Stimulated activated CD8-positive, alpha-beta memory T cell treated with anti-CD3 and anti-CD28 coated beads, Interleukin-12 subunit alpha, Interleukin-12 subunit beta, amount 100 ng/mL, for 1 hour (primary cell): Measurements from ENCODE around the gene MAP3K6.
"Not testable (repeated sequence)": the region's sequence is repeated elsewhere in the genome, so short reads cannot be mapped to it uniquely, and the experiment has no call there.

Experiments used
- DNase-seq: peaks from one replicate; pipeline ENCODE4 v3.0.0-alpha.2; 2020; ENCODE audit warnings: low read depth

Gene MAP3K6

DNA sequence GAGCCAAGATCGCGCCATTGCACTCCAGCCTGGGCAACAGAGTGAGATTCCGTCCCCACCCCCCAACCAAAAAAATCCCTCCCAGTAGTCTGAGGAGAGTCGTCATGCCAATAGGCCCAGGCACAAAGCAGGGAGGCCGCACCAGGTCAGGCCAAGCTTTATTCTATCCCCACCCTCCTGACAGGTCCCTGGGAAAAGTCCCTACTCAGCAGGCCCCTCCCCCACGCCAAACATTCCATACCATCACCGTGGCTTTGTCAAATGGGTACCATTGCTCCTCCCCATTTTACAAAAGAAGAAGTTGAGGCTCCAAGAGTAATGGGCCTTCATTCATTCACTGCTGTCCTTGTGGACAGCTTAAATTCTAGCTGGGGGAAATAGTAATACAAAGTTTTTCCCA, 31.0 kb upstream of the MAP3K6 start:
- DNase-seq = no peak

- DNase-seq = no peak
Observed at GRCh38 chr1:27397110-27397509, 30.3 kb upstream of the MAP3K6 start.

- DNase-seq = peak; percentile 66
Observed at GRCh38 chr1:27395441-27396195, 28.9 kb upstream of the MAP3K6 start.

- no peak for DNase-seq
Observed at GRCh38 chr1:27394925-27395324, 28.2 kb upstream of the MAP3K6 start.

DNA sequence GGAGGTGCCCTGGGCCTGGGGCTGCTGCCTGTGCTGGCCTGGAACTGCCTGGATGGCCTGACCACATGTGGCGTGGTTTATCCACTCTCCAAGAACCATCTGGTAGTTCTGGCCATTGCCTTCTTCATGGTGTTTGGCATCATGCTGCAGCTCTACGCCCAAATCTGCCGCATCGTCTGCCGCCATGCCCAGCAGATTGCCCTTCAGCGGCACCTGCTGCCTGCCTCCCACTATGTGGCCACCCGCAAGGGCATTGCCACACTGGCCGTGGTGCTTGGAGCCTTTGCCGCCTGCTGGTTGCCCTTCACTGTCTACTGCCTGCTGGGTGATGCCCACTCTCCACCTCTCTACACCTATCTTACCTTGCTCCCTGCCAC, 27.5 kb upstream of the MAP3K6 start:
- DNase-seq = no peak

DNA sequence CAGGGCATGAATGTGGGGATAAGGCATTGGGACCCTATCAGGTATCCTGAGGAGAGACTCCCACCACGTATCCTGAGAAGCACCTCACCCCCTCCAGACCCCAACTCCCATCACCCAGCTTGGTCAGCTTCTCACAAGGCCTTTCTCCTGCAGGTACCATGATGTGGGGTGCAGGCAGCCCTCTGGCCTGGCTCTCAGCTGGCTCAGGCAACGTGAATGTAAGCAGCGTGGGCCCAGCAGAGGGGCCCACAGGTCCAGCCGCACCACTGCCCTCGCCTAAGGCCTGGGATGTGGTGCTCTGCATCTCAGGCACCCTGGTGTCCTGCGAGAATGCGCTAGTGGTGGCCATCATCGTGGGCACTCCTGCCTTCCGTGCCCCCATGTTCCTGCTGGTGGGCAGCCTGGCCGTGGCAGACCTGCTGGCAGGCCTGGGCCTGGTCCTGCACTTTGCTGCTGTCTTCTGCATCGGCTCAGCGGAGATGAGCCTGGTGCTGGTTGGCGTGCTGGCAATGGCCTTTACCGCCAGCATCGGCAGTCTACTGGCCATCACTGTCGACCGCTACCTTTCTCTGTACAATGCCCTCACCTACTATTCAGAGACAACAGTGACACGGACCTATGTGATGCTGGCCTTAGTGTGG, 27.0 kb upstream of the MAP3K6 start:
- DNase-seq = no peak

DNA sequence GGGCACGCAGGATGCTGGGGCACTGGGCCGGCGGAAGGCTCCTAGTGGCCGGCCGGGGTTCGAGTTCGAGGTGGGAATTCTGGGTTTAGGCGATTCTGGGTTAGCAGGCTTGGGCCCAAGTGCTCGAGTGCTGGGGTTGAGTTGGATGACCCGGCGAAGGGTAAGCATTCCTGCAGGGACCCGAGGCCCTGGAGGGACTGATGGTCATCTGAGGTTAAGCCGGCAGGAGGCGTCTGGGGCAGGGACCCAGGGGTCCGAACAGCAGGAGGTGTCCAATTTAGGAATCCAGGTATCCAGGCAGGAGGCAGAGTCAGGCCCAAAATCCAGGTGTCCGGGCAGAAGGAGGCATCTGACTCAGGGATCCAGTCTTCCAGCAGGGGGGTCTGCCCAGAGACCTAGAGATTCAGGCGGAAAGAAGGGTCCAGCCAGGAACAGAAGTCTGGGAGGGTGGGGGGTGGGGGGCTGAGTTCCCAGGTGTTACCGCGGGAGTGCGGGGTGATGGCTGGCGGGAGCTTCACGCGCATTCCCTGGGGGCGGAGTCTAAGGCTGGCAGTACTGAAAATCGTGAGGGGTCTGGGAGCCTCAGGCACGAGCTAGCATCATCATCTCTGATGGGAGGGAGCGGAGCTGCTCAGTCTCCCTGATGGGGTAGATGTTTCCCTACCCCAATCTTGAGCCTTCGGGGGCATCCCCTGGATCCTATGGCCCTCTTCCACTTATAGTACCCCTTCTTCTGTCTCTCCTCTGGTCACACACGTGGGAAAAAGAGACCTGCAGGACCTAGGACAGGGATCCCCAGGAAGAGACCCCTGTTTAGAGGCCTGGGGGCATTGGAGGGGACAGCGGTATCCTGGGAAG, 26.2 kb upstream of the MAP3K6 start:
- no peak for DNase-seq

DNA sequence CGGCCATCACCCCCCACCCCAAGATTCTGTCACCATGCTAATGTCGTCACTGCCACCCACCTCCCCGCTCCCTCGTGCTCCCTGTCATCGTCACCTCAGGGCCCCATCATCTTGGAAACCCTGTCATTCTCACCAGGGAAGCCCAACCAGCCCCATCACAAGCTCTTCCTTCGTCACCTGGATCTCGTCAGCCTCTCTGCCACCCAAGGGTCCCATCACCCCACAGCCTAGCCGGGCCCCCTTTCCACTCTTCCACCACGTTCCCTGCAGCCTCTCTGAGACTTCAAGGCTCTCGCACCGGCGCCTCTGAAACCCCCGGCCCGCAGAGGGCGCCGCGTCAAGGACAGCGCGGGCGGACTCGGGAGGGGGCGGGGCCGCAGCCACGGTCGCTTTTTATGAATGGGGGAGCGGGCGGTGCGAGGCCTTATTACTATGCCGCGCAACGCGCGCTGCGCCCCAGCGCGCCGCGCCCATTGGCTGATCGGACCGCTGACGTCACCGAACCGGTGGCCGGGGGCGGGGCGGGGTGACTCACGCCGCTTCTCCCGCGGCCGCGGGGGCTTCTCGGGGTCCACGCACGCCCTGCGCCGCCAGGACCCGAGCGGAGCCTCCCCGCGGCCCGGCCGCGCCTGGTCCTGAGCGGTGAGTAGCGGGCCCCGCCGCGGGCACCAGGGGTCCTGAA, 25.5 kb upstream of the MAP3K6 start, which contains the start of gene GPR3:
Gene GPR3 (plus strand): TSS at position 527 of the 682 bp plus-strand sequence. CDS start 1,177 bp downstream, outside the sequence.
- peak; percentile 85 for DNase-seq

- DNase-seq = no peak
Observed at GRCh38 chr1:27391511-27392095, 24.8 kb upstream of the MAP3K6 start.

DNA sequence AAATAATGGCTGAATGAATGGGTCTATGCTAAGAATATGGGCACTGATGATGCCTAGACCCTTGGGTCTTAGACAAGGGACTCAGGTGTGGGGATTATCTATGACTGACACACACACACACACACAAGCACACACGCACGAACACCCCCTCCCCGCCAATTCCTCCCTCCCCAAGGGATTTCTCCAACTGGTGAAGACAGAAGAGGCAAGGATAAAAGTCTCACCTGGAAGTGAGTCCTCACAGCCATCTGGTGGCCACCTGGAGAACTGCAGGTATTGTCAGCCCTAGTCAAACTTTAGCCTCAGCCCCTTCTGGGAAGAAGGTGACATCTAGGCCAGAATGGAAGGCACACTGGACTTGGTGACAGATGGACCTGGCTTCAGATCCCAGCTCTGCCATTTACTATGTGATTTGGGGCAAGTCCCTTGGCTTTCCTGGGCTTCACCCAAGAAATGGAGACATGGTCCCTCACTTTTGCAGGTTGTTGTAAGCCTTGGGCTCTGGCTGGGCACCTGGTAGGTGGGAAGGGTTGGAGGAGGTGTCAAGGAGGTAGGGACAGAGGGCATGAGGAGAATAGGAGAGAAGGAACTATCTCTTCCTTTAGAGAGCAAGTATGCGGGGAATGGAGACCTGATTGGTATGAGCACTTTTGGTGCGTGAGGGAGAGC, 21.7 kb upstream of the MAP3K6 start:
- peak; percentile 69 for DNase-seq

GRCh38 chr1:27384797-27385196, 18.0 kb upstream of the MAP3K6 start:
- not testable (repeated sequence) for DNase-seq

GRCh38 chr1:27383661-27384060, 16.9 kb upstream of the MAP3K6 start:
- DNase-seq = no peak

- no peak for DNase-seq
Observed at GRCh38 chr1:27383039-27383605, 16.4 kb upstream of the MAP3K6 start, which contains the start of gene CD164L2. TSS of gene CD164L2 (minus strand) at chr1:27383333. CDS start at chr1:27383239, 94 bp downstream.

DNA sequence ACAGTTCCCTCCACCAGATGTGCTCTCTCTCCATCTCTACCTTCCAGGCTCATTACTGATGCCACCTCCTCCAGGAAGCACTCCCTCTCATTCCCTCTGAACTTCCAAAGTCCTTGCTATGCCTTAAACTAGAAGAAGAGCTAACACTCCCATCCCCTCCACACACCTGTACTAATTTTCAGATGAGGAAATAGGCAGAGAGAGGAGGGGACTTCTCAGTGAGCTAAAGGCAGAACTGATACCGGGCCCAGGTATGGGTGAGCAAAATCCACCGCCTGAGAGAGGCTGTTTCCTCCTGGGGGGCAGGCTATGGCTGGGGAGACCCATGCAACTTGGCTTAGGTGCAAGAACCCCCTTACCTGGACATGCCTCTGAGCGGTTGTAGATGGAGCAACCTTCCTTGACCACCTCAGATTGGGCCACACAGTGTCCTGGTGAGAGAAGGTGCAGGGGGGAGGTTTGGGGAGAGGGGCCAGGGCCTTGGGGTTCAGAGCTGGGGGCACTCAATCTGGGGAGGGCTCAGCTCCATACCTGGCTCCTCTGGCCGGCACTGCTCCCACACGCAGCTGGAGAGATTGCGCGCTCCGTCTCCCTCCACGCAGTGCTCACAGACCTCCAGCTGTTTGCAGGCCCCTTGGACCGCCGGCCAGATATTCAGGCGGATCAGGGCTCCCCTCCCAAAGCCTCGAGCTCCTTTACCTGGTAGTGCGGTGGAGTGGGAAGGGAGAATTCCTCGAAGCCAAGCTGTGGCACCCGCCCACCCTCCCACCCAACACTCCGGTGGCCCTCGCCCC, 15.4 kb upstream of the MAP3K6 start:
- DNase-seq = no peak

GRCh38 chr1:27380766-27381733, 14.3 kb upstream of the MAP3K6 start:
- DNase-seq = no peak

DNA sequence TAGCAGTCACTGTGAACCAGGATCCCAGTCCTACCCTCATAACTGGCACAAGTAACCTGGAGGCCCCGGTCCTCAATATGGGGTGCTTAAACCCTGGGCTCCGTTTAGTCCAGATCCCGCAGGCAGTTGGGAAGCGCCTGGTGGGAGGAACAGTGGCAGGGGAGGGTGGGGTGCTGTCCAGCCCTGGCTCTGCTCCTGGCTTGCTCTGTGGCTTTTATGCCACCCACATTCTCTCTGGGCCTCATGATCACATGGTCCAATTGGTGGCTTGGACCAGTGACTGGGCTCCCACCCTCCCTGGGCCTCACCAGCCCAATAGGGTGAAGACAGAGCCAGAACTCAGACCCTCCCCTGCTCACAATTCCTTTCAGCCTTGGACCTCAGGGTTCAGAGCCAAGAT, 13.5 kb upstream of the MAP3K6 start:
- DNase-seq = no peak

- DNase-seq = no peak
Observed at GRCh38 chr1:27379564-27380122, 12.9 kb upstream of the MAP3K6 start.

GRCh38 chr1:27377760-27378495, 11.2 kb upstream of the MAP3K6 start:
- no peak for DNase-seq
